PC-3 (cell line): ENCODE results near the gene MEF2B.

Experiments
- EZH2 ChIP-seq: fragments of 300-600 bp; sonication (generic); IDR thresholded peaks from one replicate; pipeline ENCODE4 v1.6.1; 2017; ENCODE audit warnings: antibody characterized with exemption, mild to moderate bottlenecking, low read length; ENCODE audit not compliant: unreplicated experiment
- EZH2phosphoT487 ChIP-seq: fragments of 300-600 bp; sonication (generic); IDR thresholded peaks from 2 replicates; pipeline ENCODE4 v1.6.1; 2018; ENCODE audit warnings: mild to moderate bottlenecking, antibody characterized with exemption, low read length, borderline replicate concordance
- TF ChIP-seq, protein P1 (sequence below): fragments of 300-600 bp; sonication (generic); conservative IDR thresholded peaks from 2 replicates; pipeline ENCODE4 v1.5.1; 2017; ENCODE audit warnings: antibody characterized with exemption, low read depth, mild to moderate bottlenecking, low read length

DNA sequence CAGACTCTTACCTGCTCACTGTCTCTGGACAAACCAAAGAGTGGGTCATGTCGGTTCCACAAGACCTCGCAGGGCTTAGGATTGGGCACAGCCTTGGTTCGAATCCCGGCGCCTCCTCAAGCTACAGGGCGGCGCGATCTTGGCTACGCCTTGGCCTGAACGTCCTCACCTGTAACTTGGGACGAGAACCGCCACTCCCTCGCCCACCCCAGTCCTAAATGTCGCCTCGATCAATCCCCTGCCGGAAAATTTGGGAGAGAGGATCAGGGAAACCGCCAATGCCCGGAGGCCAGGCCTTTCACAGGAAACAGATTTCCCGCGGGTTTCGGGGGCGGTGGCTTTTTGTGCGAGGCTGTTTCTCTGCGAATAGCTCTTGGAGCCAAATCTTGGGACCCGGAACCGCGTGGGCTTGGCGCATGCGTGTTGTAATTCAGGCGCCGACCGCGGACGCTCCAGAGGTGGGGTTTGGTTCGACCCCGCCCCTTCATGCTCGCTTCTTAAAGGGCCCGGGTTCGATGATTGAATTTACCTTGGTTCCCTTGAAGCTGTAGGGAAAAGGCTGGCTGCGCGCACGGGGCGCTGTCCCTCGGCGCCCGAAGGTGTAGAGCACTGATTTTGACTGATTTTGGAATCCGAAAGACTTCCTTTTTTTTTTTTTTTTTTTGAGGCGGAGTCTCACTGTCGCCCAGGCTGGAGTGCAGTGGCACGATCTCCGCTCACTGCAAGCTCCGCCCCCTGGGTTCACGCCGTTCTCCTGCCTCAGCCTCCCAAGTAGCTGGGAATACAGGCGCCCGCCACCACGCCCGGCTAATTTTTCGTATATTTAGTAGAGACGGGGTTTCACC, 33.2 kb upstream of the MEF2B start, which contains the start of gene NR2C2AP:
- TF ChIP-seq, protein P1, sequence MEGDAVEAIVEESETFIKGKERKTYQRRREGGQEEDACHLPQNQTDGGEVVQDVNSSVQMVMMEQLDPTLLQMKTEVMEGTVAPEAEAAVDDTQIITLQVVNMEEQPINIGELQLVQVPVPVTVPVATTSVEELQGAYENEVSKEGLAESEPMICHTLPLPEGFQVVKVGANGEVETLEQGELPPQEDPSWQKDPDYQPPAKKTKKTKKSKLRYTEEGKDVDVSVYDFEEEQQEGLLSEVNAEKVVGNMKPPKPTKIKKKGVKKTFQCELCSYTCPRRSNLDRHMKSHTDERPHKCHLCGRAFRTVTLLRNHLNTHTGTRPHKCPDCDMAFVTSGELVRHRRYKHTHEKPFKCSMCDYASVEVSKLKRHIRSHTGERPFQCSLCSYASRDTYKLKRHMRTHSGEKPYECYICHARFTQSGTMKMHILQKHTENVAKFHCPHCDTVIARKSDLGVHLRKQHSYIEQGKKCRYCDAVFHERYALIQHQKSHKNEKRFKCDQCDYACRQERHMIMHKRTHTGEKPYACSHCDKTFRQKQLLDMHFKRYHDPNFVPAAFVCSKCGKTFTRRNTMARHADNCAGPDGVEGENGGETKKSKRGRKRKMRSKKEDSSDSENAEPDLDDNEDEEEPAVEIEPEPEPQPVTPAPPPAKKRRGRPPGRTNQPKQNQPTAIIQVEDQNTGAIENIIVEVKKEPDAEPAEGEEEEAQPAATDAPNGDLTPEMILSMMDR = no peak
- no peak for TF ChIP-seq EZH2
- TF ChIP-seq EZH2phosphoT487 = no peak
